Hepatocyte (in vitro differentiated cells): Measurements from ENCODE around the gene CLEC2A. TPM values are rescaled to one million over a fixed set of nuclear protein-coding genes. Genes with fewer than 3 reads are reported as not detected.

Experiments used
- DNase-seq: peaks from one replicate; pipeline ENCODE4 v3.0.0-alpha.2; 2016; ENCODE audit warnings: low spot score
- H2AFZ ChIP-seq: fragments of 200-600 bp; sonication (generic); 2 replicates; pipeline ENCODE4 v1.6.0; 2016; ENCODE audit warnings: antibody characterized with exemption, mild to moderate bottlenecking
- H3K27ac ChIP-seq: fragments of 200-600 bp; sonication (generic); 2 replicates; pipeline ENCODE4 v1.5.1; 2016; ENCODE audit warnings: mild to moderate bottlenecking
- H3K27me3 ChIP-seq: fragments of 200-600 bp; sonication (generic); 2 replicates; pipeline ENCODE4 v1.6.1; 2016
- H3K36me3 ChIP-seq: fragments of 200-600 bp; sonication (generic); replicated peaks from 2 replicates; pipeline ENCODE4 v1.5.1; 2016; ENCODE audit warnings: low read depth; ENCODE audit not compliant: insufficient read depth
- H3K4me1 ChIP-seq: fragments of 200-600 bp; sonication (generic); 2 replicates; pipeline ENCODE4 v1.5.1; 2016; ENCODE audit warnings: mild to moderate bottlenecking, moderate library complexity; ENCODE audit not compliant: insufficient read depth
- H3K4me2 ChIP-seq: fragments of 200-600 bp; sonication (generic); 2 replicates; pipeline ENCODE4 v1.6.0; 2016
- H3K4me3 ChIP-seq: fragments of 200-600 bp; sonication (generic); 2 replicates; pipeline ENCODE4 v1.5.1; 2016; ENCODE audit warnings: mild to moderate bottlenecking
- H3K79me2 ChIP-seq: fragments of 200-600 bp; sonication (generic); 2 replicates; pipeline ENCODE4 v1.6.0; 2017; ENCODE audit warnings: mild to moderate bottlenecking
- H3K9me2 ChIP-seq: fragments of 200-600 bp; sonication (generic); replicated peaks from 2 replicates; pipeline ENCODE4 v1.6.0; 2017; ENCODE audit warnings: mild to moderate bottlenecking; ENCODE audit not compliant: insufficient read depth
- H3K9me3 ChIP-seq: fragments of 200-600 bp; sonication (generic); 2 replicates; pipeline ENCODE4 v1.5.1; 2016; ENCODE audit warnings: low read depth, mild to moderate bottlenecking
- H4K20me1 ChIP-seq: fragments of 200-600 bp; sonication (generic); 2 replicates; pipeline ENCODE4 v1.6.0; 2016; ENCODE audit warnings: mild to moderate bottlenecking; ENCODE audit not compliant: insufficient read depth, poor library complexity, severe bottlenecking
- EZH2 ChIP-seq: fragments of 200-600 bp; sonication (generic); IDR thresholded peaks from 2 replicates; pipeline ENCODE4 v1.6.1; 2016; ENCODE audit warnings: antibody characterized with exemption, mild to moderate bottlenecking, borderline replicate concordance
- EZH2phosphoT487 ChIP-seq: fragments of 200-600 bp; sonication (generic); IDR thresholded peaks from one replicate; pipeline ENCODE4 v1.6.1; 2018; ENCODE audit warnings: antibody characterized with exemption, mild to moderate bottlenecking, low read depth, moderate library complexity; ENCODE audit not compliant: unreplicated experiment, severe bottlenecking
- WGBS: methylation state at CpG from one replicate; pipeline ENCODE4 v1.1.6; 2016; ENCODE audit warnings: low lambda C conversion rate; ENCODE audit errors: missing lambda C conversion rate; 5-methylcytosine and 5-hydroxymethylcytosine counted together
- polyA plus RNA-seq: library from polyadenylated mRNA; unstranded; fragments of >200 nt; fragmentation: Nextera tagmentation; extraction: Ambion mirVana; gene quantifications from 2 replicates; pipeline ENCODE4 v1.2.1, GENCODE V29; 2016
- total RNA-seq: library from RNA; depleted of rRNA; stranded (reverse); fragments of >200 nt; gene quantifications from 2 replicates; pipeline ENCODE4 v1.2.3, GENCODE V29; 2014
- TF ChIP-seq, protein P1 (sequence below): fragments of 200-600 bp; sonication (generic); IDR thresholded peaks from 2 replicates; pipeline ENCODE4 v1.5.1; 2016; ENCODE audit warnings: antibody characterized with exemption, mild to moderate bottlenecking; ENCODE audit not compliant: poor library complexity

CLEC2A gene
- total and polyA plus RNA-seq, 2 experiments from 2014 or later, result not detected

- no peak for TF ChIP-seq EZH2phosphoT487
- TF ChIP-seq, protein P1, sequence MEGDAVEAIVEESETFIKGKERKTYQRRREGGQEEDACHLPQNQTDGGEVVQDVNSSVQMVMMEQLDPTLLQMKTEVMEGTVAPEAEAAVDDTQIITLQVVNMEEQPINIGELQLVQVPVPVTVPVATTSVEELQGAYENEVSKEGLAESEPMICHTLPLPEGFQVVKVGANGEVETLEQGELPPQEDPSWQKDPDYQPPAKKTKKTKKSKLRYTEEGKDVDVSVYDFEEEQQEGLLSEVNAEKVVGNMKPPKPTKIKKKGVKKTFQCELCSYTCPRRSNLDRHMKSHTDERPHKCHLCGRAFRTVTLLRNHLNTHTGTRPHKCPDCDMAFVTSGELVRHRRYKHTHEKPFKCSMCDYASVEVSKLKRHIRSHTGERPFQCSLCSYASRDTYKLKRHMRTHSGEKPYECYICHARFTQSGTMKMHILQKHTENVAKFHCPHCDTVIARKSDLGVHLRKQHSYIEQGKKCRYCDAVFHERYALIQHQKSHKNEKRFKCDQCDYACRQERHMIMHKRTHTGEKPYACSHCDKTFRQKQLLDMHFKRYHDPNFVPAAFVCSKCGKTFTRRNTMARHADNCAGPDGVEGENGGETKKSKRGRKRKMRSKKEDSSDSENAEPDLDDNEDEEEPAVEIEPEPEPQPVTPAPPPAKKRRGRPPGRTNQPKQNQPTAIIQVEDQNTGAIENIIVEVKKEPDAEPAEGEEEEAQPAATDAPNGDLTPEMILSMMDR, result peak; percentile 66
- TF ChIP-seq EZH2, result no peak
- no peaks in the 10 kb centered on the region for H3K9me2 ChIP-seq
- H3K27ac ChIP-seq, result no peak overlapping the region
- peak overlapping the region; percentile 70 for H3K4me2 ChIP-seq
- H3K4me3 ChIP-seq, result no peak overlapping the region
- no peaks in the 10 kb centered on the region for H3K36me3 ChIP-seq
- H3K4me1 ChIP-seq, result no peaks in the 10 kb centered on the region
- no peaks in the 10 kb centered on the region for H3K27me3 ChIP-seq
- H2AFZ ChIP-seq, result peak overlapping the region; percentile 64
- H3K9me3 ChIP-seq, result no peaks in the 10 kb centered on the region
- DNase-seq, result peak; percentile 54
- H3K79me2 ChIP-seq, result no peaks in the 10 kb centered on the region
- H4K20me1 ChIP-seq, result no peaks in the 10 kb centered on the region
- WGBS, result 17% methylated on average over 5 of the region's 5 CpGs
These were observed 6.3 kb downstream of the CLEC2A start for GRCh38 chr12:9925705-9926393.

DNA sequence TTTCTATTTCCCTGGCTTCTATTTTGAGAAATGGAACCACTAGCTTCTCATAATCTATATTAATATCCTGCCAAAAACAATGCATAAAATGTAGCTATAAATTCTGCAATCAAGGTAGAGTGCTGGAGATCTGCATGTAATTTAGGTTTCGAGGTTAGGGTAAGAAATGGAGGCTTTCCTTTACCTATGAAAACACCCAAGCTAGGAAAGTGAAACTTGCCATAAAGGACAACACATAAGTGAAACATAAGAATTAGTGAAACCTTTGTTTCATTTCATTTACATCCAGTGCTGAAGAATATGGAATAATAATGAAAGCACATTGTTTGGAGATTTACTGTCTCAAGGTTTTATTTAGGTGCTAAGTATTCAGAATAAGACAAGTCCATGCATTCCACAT lies 9.7 kb downstream of the CLEC2A start:
- H3K79me2 ChIP-seq, result no peaks in the 10 kb centered on the region
- no peak for TF ChIP-seq EZH2
- TF ChIP-seq, protein P1, result no peak
- no peak for TF ChIP-seq EZH2phosphoT487
- WGBS, result 91% methylated on average over 1 of the region's 1 CpG
- no peaks in the 10 kb centered on the region for H3K27me3 ChIP-seq
- peaks cover 4% of the 10 kb centered on the region for H3K36me3 ChIP-seq
- H3K4me2 ChIP-seq, result no peak overlapping the region
- H3K4me1 ChIP-seq, result no peaks in the 10 kb centered on the region
- H4K20me1 ChIP-seq, result no peaks in the 10 kb centered on the region
- no peaks in the 10 kb centered on the region for H3K9me2 ChIP-seq
- no peak overlapping the region for H3K27ac ChIP-seq
- H2AFZ ChIP-seq, result no peak overlapping the region
- H3K4me3 ChIP-seq, result no peak overlapping the region
- H3K9me3 ChIP-seq, result no peaks in the 10 kb centered on the region
- no peak for DNase-seq

GRCh38 chr12:9920451-9920850 lies 11.7 kb downstream of the CLEC2A start:
- no peak for TF ChIP-seq EZH2
- TF ChIP-seq, protein P1, result no peak
- no peak for TF ChIP-seq EZH2phosphoT487
- H3K79me2 ChIP-seq, result no peaks in the 10 kb centered on the region
- WGBS, result 97% methylated on average over 10 of the region's 10 CpGs
- no peak for DNase-seq
- H3K4me2 ChIP-seq, result no peak overlapping the region
- H2AFZ ChIP-seq, result no peak overlapping the region
- H3K27me3 ChIP-seq, result no peaks in the 10 kb centered on the region
- H3K9me3 ChIP-seq, result no peaks in the 10 kb centered on the region
- no peaks in the 10 kb centered on the region for H4K20me1 ChIP-seq
- peaks cover 4% of the 10 kb centered on the region for H3K36me3 ChIP-seq
- H3K9me2 ChIP-seq, result no peaks in the 10 kb centered on the region
- H3K4me1 ChIP-seq, result no peaks in the 10 kb centered on the region
- no peak overlapping the region for H3K4me3 ChIP-seq
- no peak overlapping the region for H3K27ac ChIP-seq
